GM19324 (cell line): ENCODE data around the gene APCS.

Experiments
- ATAC-seq: cut with Tn5 transposase; IDR thresholded peaks from one replicate; pipeline ENCODE4 v1.9.1; 2021; ENCODE audit warnings: mild to moderate bottlenecking, moderate library complexity; ENCODE audit not compliant: unreplicated experiment, low FRiP score

Gene APCS, protein sequence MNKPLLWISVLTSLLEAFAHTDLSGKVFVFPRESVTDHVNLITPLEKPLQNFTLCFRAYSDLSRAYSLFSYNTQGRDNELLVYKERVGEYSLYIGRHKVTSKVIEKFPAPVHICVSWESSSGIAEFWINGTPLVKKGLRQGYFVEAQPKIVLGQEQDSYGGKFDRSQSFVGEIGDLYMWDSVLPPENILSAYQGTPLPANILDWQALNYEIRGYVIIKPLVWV

GRCh38 chr1:159587461-159587951 lies at the start of gene APCS:
Gene APCS (plus strand): TSS chr1:159587826. CDS start chr1:159587922, 96 bp downstream.
- no peak for ATAC-seq

- ATAC-seq = no peak
Measured at GRCh38 chr1:159548126-159548525, 39.5 kb upstream of the APCS start.

DNA sequence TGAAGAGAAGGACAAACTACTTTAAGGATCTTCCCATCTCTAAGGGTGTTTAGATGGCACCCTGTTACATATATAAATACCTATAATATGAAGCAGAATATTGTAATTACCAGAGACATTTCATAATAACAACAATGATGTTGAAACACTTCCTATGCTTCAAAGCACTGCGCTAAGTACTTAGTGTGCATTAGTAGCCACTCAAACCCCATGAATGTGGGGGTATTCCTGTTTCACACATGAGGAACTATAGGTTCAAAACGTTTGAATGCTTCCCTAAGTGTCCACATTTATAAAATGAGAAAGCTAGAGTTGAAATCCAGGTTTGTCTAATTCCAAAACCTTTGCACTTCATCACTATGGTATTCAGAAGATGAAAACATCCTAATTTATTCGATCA lies 33.4 kb upstream of the APCS start:
- no peak for ATAC-seq

GRCh38 chr1:159554696-159555095 lies 32.9 kb upstream of the APCS start:
- no peak for ATAC-seq

GRCh38 chr1:159556931-159557369 lies 30.7 kb upstream of the APCS start:
- no peak for ATAC-seq

DNA sequence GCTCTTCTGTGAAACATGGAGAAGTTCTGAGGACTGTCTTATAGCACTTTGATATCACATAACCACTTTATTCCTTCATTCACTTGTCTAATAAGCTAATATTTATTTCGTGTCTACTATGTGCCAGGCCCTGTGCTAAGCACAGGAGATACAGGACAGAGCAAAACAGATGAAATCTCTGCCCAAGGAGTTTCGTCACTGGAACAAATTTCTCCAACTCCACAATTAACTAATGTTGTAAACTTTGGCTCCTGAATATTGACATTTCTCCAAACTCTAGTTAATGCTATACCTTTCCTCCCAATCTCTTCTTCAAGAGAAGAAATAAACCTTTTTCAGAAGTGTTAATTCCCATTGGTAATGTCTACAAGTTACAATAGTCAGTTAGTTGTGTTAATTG lies 27.0 kb upstream of the APCS start:
- no peak for ATAC-seq

DNA sequence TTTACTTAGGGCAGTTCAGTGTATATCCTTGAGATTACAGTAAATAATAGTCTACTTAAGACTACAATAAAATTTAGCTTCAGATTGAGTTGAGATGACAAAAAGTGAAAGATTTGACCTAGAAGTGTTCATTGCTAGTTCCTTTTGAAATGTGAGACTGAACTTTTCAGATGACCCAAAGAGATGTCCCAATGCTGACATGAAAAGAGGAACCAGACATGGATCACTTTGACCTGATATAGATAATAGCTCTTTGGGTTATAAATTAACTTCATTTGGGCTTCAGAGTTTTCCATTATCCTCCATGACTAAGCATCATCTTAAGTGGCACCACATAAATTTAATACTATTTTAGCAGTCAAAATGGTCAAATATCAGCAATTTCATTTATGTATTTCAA lies 26.1 kb upstream of the APCS start:
- ATAC-seq = no peak

GRCh38 chr1:159562680-159563079 lies 24.9 kb upstream of the APCS start:
- ATAC-seq = no peak

DNA sequence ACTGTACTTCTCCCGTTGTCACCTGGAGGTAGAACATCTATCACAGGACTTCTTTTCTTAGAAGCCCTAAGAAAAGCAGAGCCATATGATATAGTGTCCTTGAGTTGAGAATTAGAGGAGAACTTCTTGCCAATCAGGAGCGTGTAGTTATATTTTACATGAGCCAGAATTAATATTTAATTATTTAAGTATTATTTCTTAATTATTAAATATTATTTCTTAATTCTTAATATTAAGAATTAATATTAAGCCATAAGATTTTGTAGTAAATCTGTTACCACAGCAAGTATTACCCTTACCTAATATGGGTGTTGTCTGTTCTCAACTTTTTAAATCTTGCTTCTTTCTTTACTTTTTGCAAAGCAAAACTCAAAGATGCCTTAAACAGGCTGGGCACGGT lies 10.2 kb upstream of the APCS start:
- ATAC-seq = no peak

DNA sequence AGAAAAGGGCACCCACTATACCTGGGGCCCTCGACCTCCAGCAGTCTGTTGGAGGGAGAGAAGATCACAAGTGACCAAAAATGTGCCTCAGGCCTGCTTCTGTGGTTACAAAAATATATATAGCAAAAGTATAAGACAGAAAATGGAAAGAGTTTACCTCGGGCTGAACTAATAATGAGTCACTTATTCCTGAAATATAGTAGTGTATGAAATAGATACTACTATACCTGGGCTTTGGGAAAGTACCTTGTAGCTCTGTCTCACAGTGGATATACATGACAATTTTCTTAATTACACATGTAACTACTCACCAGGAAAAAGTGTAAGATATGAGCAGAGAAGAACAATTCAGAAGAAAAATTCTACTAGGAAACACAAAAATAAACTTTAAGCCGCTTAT lies 7.3 kb upstream of the APCS start:
- ATAC-seq = no peak

DNA sequence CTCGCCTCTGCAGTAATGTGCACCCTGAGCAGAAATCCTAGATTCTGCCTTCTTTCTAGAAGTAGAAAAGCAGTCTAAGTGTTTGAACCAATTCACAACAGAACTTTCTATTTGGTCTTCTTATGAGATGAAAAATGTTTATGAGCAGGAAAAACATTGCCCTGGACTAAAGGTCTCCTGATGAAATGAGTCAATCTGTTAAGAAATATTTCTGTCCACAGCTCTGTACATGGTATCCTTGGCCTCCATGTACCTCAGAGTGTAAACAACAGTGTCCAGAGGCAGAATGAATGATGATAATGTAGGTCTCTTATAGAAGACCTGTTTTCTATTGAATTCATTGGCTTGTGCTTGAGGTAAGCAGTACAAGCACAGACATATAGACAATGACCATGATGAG lies 6.2 kb upstream of the APCS start:
- no peak for ATAC-seq

DNA sequence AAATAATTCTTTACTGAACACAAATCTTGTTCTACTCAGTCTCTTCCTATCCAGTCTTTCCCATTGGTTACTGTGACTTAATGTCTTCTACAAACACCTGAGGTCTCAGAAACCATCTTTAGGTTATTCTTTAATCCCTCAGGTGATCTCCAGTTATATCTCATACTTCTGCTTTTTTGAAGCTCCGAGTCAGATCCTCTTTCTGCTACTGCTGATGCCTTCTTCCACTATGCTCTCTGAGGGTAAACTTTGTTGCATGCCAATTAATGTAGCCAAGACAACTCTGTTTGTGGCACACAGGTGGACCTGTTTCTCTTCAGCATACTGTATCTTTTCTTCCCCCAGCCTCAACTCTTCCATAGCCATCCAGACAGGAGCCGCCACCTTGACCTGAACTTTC lies 3.1 kb upstream of the APCS start:
- ATAC-seq = no peak

DNA sequence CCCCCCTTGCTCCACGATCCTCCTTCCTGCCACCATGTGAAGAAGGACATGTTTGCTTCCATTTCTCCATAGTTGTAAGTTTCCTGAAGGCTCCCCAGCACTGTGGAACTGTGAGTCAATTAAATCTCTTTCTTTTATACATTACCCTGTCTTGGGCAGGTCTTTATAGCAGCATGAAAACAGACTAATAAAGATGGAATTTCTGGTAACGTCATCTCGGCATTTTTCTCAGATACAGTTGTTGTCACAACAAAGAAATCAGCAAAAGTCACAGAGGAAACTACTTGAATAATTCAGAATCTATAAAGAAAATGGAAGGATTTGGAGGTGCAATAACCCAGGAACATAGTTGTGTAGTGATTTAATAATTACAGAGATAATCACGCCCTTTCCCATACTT lies 4.4 kb downstream of the APCS start:
- no peak for ATAC-seq

GRCh38 chr1:159594625-159595405 lies 7.2 kb downstream of the APCS start:
- no peak for ATAC-seq

GRCh38 chr1:159598196-159598595 lies 10.6 kb downstream of the APCS start:
- ATAC-seq = no peak

- ATAC-seq = no peak
Measured at GRCh38 chr1:159600894-159601293, 13.3 kb downstream of the APCS start.

DNA sequence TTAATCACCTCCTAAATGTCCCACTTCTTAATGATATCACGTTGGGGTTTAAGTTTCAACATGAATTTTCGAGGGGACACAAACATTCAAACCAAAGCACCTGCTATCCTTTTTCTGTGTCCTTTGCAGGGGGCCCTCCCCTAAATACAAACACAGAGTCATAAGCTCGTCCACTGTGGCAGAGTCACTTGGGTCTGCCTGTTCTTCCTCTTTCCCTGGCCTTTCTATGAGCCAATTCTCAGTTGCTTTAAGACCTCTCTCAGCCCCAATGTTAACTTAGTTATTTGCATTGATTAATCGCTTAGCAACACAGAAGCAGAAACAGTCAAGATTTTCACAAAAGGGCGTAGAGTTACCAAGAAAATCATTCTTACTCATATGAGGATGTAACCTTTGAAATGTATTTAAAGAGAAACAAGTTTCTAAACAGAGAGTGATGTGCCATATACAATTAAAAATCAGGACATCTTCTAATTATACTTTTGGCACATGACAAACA lies 14.9 kb downstream of the APCS start:
- ATAC-seq = no peak

DNA sequence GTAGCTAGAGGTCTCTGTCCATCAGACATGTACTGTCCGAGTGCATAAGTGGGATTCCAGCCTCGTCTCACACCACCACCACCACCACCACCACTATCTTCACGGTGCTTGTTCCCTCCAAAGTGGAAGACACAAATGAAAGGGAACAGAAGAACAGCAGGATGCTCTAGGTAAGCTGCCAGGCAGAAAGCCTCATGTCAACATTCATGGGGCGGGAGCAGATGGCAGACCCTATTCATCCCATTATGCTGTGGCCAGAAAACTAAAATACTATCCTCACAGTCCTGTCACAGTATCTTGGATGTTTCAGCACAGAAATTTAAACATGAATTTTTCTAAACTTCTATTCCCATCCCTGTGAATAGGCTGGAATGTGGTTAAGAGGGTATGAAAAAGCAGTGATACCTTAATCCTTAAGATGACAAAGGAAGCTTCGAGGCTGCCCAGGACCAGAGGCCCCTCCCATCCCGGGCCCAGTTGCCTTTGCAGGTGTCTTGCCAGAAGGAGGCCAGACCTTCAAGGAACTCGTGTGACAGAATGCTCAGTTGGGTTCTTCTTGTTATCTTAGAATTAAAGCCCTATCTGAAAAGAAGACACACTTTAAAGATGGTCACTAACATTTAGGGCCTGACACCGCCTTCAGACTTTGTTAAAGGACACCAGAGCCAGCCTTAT lies 24.7 kb downstream of the APCS start:
- no peak for ATAC-seq

GRCh38 chr1:159632922-159633321 lies 45.3 kb downstream of the APCS start:
- no peak for ATAC-seq
